Measurements from ENCODE around the gene RGS7. TPM values are rescaled to one million over a fixed set of nuclear protein-coding genes. Genes with fewer than 3 reads are reported as not detected.

RGS7 gene
- total RNA-seq, 1 experiment from 2014 or later = 1.5 TPM

DNA sequence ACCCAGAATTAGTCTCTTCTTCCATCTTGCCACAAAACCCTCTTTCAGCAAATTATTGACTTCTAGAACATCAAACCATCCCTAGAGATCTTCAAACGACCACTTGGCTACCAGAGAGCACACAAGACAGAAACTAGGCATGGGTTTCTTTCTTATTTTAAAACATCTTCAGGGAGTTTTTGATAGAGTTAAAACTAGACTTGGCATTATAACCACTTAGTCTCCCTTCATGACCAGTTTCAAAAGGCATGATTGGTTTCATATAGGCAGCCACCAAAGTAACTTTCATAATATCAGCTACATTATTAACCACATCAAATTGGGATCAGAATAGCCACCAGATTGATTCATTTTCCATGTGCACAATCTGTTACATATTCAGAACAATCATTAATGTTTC, 376.7 kb downstream of the RGS7 start:
- no peak overlapping the region for H3K9ac ChIP-seq (ENCODE audit: extremely low read depth, insufficient read length, low read length)
- no peak overlapping the region for H2BK20ac ChIP-seq (ENCODE audit: low read depth, low read length, poor library complexity, severe bottlenecking)
- H4K20me1 ChIP-seq (ENCODE audit: control insufficient read depth, insufficient read depth, insufficient read length) = no peaks in the 10 kb centered on the region
- no peak overlapping the region for H4K5ac ChIP-seq (ENCODE audit: insufficient read length, low read depth, low read length)
- no peak overlapping the region for H2BK120ac ChIP-seq (ENCODE audit: low read depth, low read length, poor library complexity, severe bottlenecking)
- no peak overlapping the region for H2BK5ac ChIP-seq (ENCODE audit: insufficient read length, low read length)
- H3K27ac Mint-ChIP-seq = no peak overlapping the region
- no peak overlapping the region for H3K56ac ChIP-seq (ENCODE audit: insufficient read length, low read depth, low read length)
- H3K18ac ChIP-seq (ENCODE audit: insufficient read length, low read depth, low read length) = no peak overlapping the region
- no peak overlapping the region for H2AFZ ChIP-seq (ENCODE audit: low read length)
- no peak overlapping the region for H3K27ac ChIP-seq (ENCODE audit: insufficient read length, low read depth, low read length)
- no peak overlapping the region for H2AK5ac ChIP-seq (ENCODE audit: insufficient read length, low read length)
- H3K79me2 ChIP-seq (ENCODE audit: insufficient read depth, low read length) = no peaks in the 10 kb centered on the region
- H3K4me2 ChIP-seq (ENCODE audit: insufficient read depth, insufficient read length, low read length) = no peak overlapping the region
- no peak overlapping the region for H4K91ac ChIP-seq (ENCODE audit: insufficient read length, low read depth, low read length)
- H4K8ac ChIP-seq (replicated peaks; ENCODE audit: insufficient read length, low read depth, low read length) = no peak overlapping the region
- H3K79me1 ChIP-seq (ENCODE audit: insufficient read depth, low read depth, low read length, poor library complexity, severe bottlenecking) = no peaks in the 10 kb centered on the region
- H2BK12ac ChIP-seq (ENCODE audit: insufficient read length, low read depth, low read length) = no peak overlapping the region
- H3K36me3 Mint-ChIP-seq (ENCODE audit: insufficient read depth in 1 of 3, low read depth in 3 of 3) = no peaks in the 10 kb centered on the region
- no peak overlapping the region for H3K4ac ChIP-seq (ENCODE audit: low read depth, low read length)
- WGBS (ENCODE audit: extremely low coverage, insufficient read length, low lambda C conversion rate) = no CpG with 5 or more reads among the region's 1 CpG
- no peaks in the 10 kb centered on the region for H3K9me3 ChIP-seq (ENCODE audit: control insufficient read depth, low read depth, low read length)
- no peak overlapping the region for H3K23ac ChIP-seq (ENCODE audit: insufficient read length, low read depth, low read length)
- TF ChIP-seq, protein P1, sequence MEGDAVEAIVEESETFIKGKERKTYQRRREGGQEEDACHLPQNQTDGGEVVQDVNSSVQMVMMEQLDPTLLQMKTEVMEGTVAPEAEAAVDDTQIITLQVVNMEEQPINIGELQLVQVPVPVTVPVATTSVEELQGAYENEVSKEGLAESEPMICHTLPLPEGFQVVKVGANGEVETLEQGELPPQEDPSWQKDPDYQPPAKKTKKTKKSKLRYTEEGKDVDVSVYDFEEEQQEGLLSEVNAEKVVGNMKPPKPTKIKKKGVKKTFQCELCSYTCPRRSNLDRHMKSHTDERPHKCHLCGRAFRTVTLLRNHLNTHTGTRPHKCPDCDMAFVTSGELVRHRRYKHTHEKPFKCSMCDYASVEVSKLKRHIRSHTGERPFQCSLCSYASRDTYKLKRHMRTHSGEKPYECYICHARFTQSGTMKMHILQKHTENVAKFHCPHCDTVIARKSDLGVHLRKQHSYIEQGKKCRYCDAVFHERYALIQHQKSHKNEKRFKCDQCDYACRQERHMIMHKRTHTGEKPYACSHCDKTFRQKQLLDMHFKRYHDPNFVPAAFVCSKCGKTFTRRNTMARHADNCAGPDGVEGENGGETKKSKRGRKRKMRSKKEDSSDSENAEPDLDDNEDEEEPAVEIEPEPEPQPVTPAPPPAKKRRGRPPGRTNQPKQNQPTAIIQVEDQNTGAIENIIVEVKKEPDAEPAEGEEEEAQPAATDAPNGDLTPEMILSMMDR (conservative IDR thresholded peaks at IDR 0.05) = no peak
- no peaks in the 10 kb centered on the region; the same call in 1 of the 2 replicates for H3K4me1 ChIP-seq (ENCODE audit: insufficient read depth, low read length)
- H3T11ph ChIP-seq (ENCODE audit: low read length) = no peak overlapping the region
- H3K9me3 Mint-ChIP-seq = no peaks in the 10 kb centered on the region; a peak in 1 of 5 replicates
- H3K4me3 Mint-ChIP-seq = no peak overlapping the region
- no peak overlapping the region for H3K14ac ChIP-seq (ENCODE audit: insufficient read depth, low read length)
- no peaks in the 10 kb centered on the region for H3K27me3 Mint-ChIP-seq (ENCODE audit: low read depth)
- peaks cover 5% of the 10 kb centered on the region in 2 experiments for H3K4me1 Mint-ChIP-seq
- no peak overlapping the region for H2BK15ac ChIP-seq (ENCODE audit: low read depth, low read length)
- no peaks in the 10 kb centered on the region for H3K27me3 ChIP-seq (ENCODE audit: insufficient read depth, low read length)
- no peak for DNase-seq
- no peaks in the 10 kb centered on the region for H3K23me2 ChIP-seq (ENCODE audit: insufficient read length, low read depth, low read length, poor library complexity, severe bottlenecking)
